HepG2 (cell line): ENCODE measurements around the gene RAB1B. TPM values are rescaled to one million over a fixed set of nuclear protein-coding genes. Genes with fewer than 3 reads are reported as not detected.

Experiments
- EEA1 ChIP-seq: sonication (generic); formaldehyde crosslinking; IDR thresholded peaks from 2 replicates; pipeline ENCODE4 v1.5.1; 2020; ENCODE audit warnings: mild to moderate bottlenecking, missing genetic modification reagents, borderline replicate concordance
- FOXO1 ChIP-seq: sonication (generic); formaldehyde crosslinking; IDR thresholded peaks from 2 replicates; pipeline ENCODE4 v1.4.0; 2020; ENCODE audit warnings: missing genetic modification reagents
- GMEB1 ChIP-seq: sonication (generic); formaldehyde crosslinking; IDR thresholded peaks from 2 replicates; pipeline ENCODE4 v1.5.1; 2020; ENCODE audit warnings: missing genetic modification reagents, mild to moderate bottlenecking, borderline replicate concordance
- JUNB ChIP-seq: sonication (generic); formaldehyde crosslinking; IDR thresholded peaks from 2 replicates; pipeline ENCODE4 v1.8.0; 2022; ENCODE audit warnings: missing genetic modification reagents, mild to moderate bottlenecking, borderline replicate concordance
- PTBP1 ChIP-seq: fragments of 200-400 bp; formaldehyde crosslinking; IDR thresholded peaks from 2 replicates; pipeline ENCODE4 v1.6.1; 2018; ENCODE audit warnings: low read length, low read depth; ENCODE audit not compliant: poor library complexity, severe bottlenecking
- SIN3B ChIP-seq: fragments of 150-350 bp; IDR thresholded peaks from 2 replicates; pipeline ENCODE4 v1.6.1; 2014; ENCODE audit warnings: low read length
- SKI ChIP-seq: fragments of 450-650 bp; IDR thresholded peaks from one replicate; pipeline ENCODE4 v1.6.1; 2018; ENCODE audit warnings: mild to moderate bottlenecking; ENCODE audit not compliant: partially characterized antibody
- SOX5 ChIP-seq: IDR thresholded peaks from 2 replicates; pipeline ENCODE4 v1.6.1; 2016; ENCODE audit warnings: borderline replicate concordance
- ZBTB10 ChIP-seq: sonication (generic); formaldehyde crosslinking; IDR thresholded peaks from 2 replicates; pipeline ENCODE4 v1.4.0; 2020; ENCODE audit warnings: missing genetic modification reagents, borderline replicate concordance
- ZFX ChIP-seq: sonication (generic); formaldehyde crosslinking; IDR thresholded peaks from 2 replicates; pipeline ENCODE4 v1.4.0; 2020; ENCODE audit warnings: mild to moderate bottlenecking, low read depth, missing genetic modification reagents, moderate library complexity
- ZNF234 ChIP-seq: sonication (generic); formaldehyde crosslinking; conservative IDR thresholded peaks from 2 replicates; pipeline ENCODE4 v1.5.1; 2020; ENCODE audit warnings: mild to moderate bottlenecking, missing genetic modification reagents
- ZNF503 ChIP-seq: sonication (generic); formaldehyde crosslinking; IDR thresholded peaks from 2 replicates; pipeline ENCODE4 v1.4.0; 2020; ENCODE audit warnings: missing genetic modification reagents
- ZNF709 ChIP-seq: sonication (generic); formaldehyde crosslinking; IDR thresholded peaks from 2 replicates; pipeline ENCODE4 v1.5.0; 2020; ENCODE audit warnings: mild to moderate bottlenecking, missing genetic modification reagents
- ZNF891 ChIP-seq: sonication (generic); formaldehyde crosslinking; IDR thresholded peaks from 2 replicates; pipeline ENCODE4 v1.5.0; 2020; ENCODE audit warnings: mild to moderate bottlenecking, missing genetic modification reagents
- polyA plus RNA-seq, 8 experiments: library from polyadenylated mRNA; depleted of rRNA in 3 of 8; stranded (reverse) in 7 of 8; unstranded in 1 of 8; fragments of >200 nt; fragmentation: Illumina TruSeq in 4 of 8; extraction: Trizol in 4 of 8; gene quantifications; 2 replicates each; pipeline versions ENCODE4 v1.2.1 to v1.2.3, GENCODE V29; 2011 to 2016; ENCODE audit warnings: low read depth in 4 of 8, missing spikeins in 1 of 8, mixed read lengths in 1 of 8; ENCODE audit not compliant: insufficient read depth in 1 of 8
- total RNA-seq, 5 experiments: library from RNA; depleted of rRNA; stranded (reverse); fragments of >200 nt; fragmentation: Illumina TruSeq; extraction: Trizol; gene quantifications; 2 replicates each; pipeline ENCODE4 v1.2.3, GENCODE V29; 2016; ENCODE audit warnings: low read depth in 1 of 5

Gene RAB1B
- total and polyA plus RNA-seq, 2 of the 13 experiments (the other 11 are each of a cell fraction or from before 2014, with no cell fraction given), result 77.9 to 87.9 TPM

- TF ChIP-seq ZBTB10 (CRISPR knock-in tag), result no peak
- no peak for TF ChIP-seq GMEB1 (CRISPR knock-in tag)
- no peak for TF ChIP-seq JUNB (CRISPR knock-in tag)
- no peak for TF ChIP-seq ZNF234 (CRISPR knock-in tag)
- 0 out of 2 replicates have a peak, but pooled peaks have one; percentile 30 for TF ChIP-seq ZNF891 (CRISPR knock-in tag)
- no peak for TF ChIP-seq ZNF709
- no peak for TF ChIP-seq ZNF503
- TF ChIP-seq SKI, result no peak
- TF ChIP-seq PTBP1, result peak; percentile 32
- no peak for TF ChIP-seq EEA1
- TF ChIP-seq ZFX (CRISPR knock-in tag), result peak; percentile 87
- TF ChIP-seq FOXO1 (CRISPR knock-in tag), result no peak
- no peak for TF ChIP-seq SIN3B
- TF ChIP-seq SOX5 (CRISPR knock-in tag), result no peak
These were observed 45.1 kb downstream of the RAB1B start (continued) for GRCh38 chr11:66313321-66314185.
